Measurements from ENCODE around the gene ZFYVE28. TPM values are rescaled to one million over a fixed set of nuclear protein-coding genes. Genes with fewer than 3 reads are reported as not detected.

ZFYVE28 gene
- total and polyA plus RNA-seq, 2 of the 8 experiments (the other 6 are each of a cell fraction or from before 2014, with no cell fraction given) = 1.7 to 4.9 TPM

DNA sequence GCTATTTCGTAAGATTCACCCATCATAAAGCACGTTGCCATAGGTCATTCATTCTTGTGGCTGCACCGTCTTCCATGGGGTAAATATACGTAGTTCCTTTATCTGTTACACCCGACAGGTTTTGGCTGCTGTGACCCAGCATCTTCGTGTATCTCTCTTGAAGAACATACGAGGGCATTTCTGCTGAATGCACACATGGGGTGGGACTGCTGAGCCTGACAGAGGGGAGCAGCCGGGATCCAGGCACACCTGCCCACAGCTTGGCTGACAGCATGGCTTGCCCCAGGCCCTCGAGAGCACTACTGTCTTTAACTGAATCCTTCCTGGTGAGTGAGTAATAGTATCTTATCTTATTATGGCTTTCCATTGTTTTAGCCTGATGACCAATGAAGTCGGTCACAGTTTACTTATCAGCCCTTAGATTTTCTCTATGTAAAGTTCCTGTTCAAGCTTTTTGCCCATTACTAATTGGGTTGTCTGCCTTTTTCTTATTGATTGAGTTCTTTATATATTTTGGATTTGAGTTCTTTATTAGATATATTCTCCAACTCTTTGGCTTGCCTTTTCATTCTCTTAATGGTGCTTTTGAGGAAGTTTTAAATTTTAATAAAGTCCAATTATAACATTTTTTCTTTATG lies 111.6 kb downstream of the ZFYVE28 start:
- H3K79me1 ChIP-seq (ENCODE audit: low read depth, low read length) = no peaks in the 10 kb centered on the region
- H2BK20ac ChIP-seq (ENCODE audit: low read length) = no peak overlapping the region
- no peak overlapping the region for H2BK15ac ChIP-seq (ENCODE audit: low read length)
- H3K23me2 ChIP-seq (ENCODE audit: low read depth, low read length) = no peaks in the 10 kb centered on the region
- no peak overlapping the region for H3K56ac ChIP-seq (replicated peaks; ENCODE audit: insufficient read length, low read depth, low read length)
- no peak overlapping the region for H3K4me2 ChIP-seq (ENCODE audit: insufficient read depth in 1 of 2, low read depth in 2 of 2, low read length in 2 of 2)
- no peak overlapping the region for H2BK120ac ChIP-seq (replicated peaks; ENCODE audit: low read depth, low read length)
- H3K27me3 ChIP-seq (replicated peaks in 1 of 4; ENCODE audit: control insufficient read depth in 3 of 4, extremely low read depth in 1 of 4, insufficient read depth in 3 of 4, low read length in 3 of 4) = no peaks in the 10 kb centered on the region; a peak in 1 of 7 replicates
- no peak overlapping the region for H3K14ac ChIP-seq (ENCODE audit: insufficient read length)
- no peak overlapping the region for H2AFZ ChIP-seq (ENCODE audit: low read length)
- DNase-seq (ENCODE audit: low read depth in 1 of 2, low spot score in 2 of 2) (no peak), FAIRE-seq (no peak)
- H3K4ac ChIP-seq (replicated peaks; ENCODE audit: insufficient read length, low read depth, low read length) = no peak overlapping the region
- H2AK5ac ChIP-seq (ENCODE audit: low read depth, low read length) = no peak overlapping the region
- no peaks in the 10 kb centered on the region for H3K36me3 ChIP-seq (ENCODE audit: control insufficient read depth in 2 of 4, insufficient read depth in 4 of 4, low read length in 3 of 4)
- no peak overlapping the region for H4K5ac ChIP-seq (ENCODE audit: insufficient read length, low read depth, low read length)
- H2BK12ac ChIP-seq (ENCODE audit: low read depth, low read length) = no peak overlapping the region
- H3K27ac ChIP-seq (ENCODE audit: low read depth, low read length) = no peak overlapping the region
- no peaks in the 10 kb centered on the region; a peak in 1 of 7 replicates for H3K4me1 ChIP-seq (replicated peaks in 1 of 4; ENCODE audit: control insufficient read depth in 3 of 4, insufficient read depth in 4 of 4, low read length in 3 of 4)
- H3K23ac ChIP-seq (ENCODE audit: insufficient read length) = no peak overlapping the region
- no peak overlapping the region for H3K9ac ChIP-seq (replicated peaks in 1 of 4; ENCODE audit: extremely low read depth in 1 of 4, low read depth in 3 of 4, low read length in 3 of 4)
- H4K20me1 ChIP-seq (replicated peaks in 1 of 2; ENCODE audit: control insufficient read depth in 1 of 2, insufficient read depth in 2 of 2, low read length in 2 of 2) = no peaks in the 10 kb centered on the region
- H2BK5ac ChIP-seq (ENCODE audit: low read depth, low read length) = no peak overlapping the region
- H3K9me3 ChIP-seq (ENCODE audit: insufficient read depth in 2 of 2, low read depth in 1 of 2, low read length in 1 of 2) = peaks cover 0 to 3% of the 10 kb centered on the region in 2 experiments; a peak in 1 of 4 replicates
- CTCF ChIA-PET (ENCODE audit: partially characterized antibody) = no interaction called here
- H3K18ac ChIP-seq (ENCODE audit: extremely low read depth, low read length) = no peak overlapping the region
- 83% methylated on average over 10 of the region's 10 CpGs; no CpG with 5 or more reads in 1 of the 2 experiments for WGBS, 2 experiments (ENCODE audit: extremely low coverage in 1 of 2, insufficient coverage in 1 of 2, insufficient read length in 1 of 2, insufficient replicate concordance in 2 of 2, low coverage in 1 of 2, low lambda C conversion rate in 2 of 2, missing lambda C conversion rate in 1 of 2)
- POLR2A ChIA-PET (ENCODE audit: partially characterized antibody) = no interaction called here
- H3K79me2 ChIP-seq (ENCODE audit: control insufficient read depth in 1 of 2, insufficient read depth in 2 of 2, low read length in 2 of 2) = no peaks in the 10 kb centered on the region
- no peak overlapping the region for H4K8ac ChIP-seq (ENCODE audit: extremely low read depth, insufficient read depth, low read length)
- no peak overlapping the region for H3K4me3 ChIP-seq (ENCODE audit: extremely low read depth in 1 of 4, insufficient read depth in 2 of 4, low read depth in 3 of 4, low read length in 4 of 4)
- no peak overlapping the region for H4K91ac ChIP-seq (replicated peaks; ENCODE audit: insufficient read length, low read length)
- TF ChIP-seq JUN (IDR thresholded peaks at IDR 0.05; ENCODE audit: low read depth, low read length) = no peak

Measured in H1 (cell line).